HepG2 (cell line): Measurements from ENCODE around the gene ZNF10. TPM values are rescaled to one million over a fixed set of nuclear protein-coding genes. Genes with fewer than 3 reads are reported as not detected.
A peak's percentile ranks its signal among the peaks of the same experiment; 100 is the strongest.

ENCODE experiments used
- ATAC-seq: fragments of 200-7000 bp; cut with Tn5 transposase; 3 replicates; pipeline ENCODE4 v1.9.1; 2020; ENCODE audit warnings: mild to moderate bottlenecking, moderate library complexity
- BruUV-seq: library from RNA; stranded (reverse); fragments of 400-500 nt; replicated peaks from 2 replicates; lab custom pipeline; 2021; lab: Mats Ljungman, UMichigan
- CTCF ChIA-PET: fragments of 300-600 bp; formaldehyde crosslinking; extraction: SDS; loops from one replicate; lab custom pipeline; 2021; ENCODE audit warnings: low total read pairs, inconsistent platforms, low intra/inter-chr PET ratio; lab: Yijun Ruan, JAX
- POLR2A ChIA-PET: fragments of 350-600 bp; sonication (Branson Sonifier 250); formaldehyde crosslinking; loops from one replicate; lab custom pipeline; 2020; ENCODE audit warnings: antibody characterized with exemption, inconsistent platforms; lab: Yijun Ruan, JAX
- DNase-seq: peaks from one replicate; pipeline ENCODE4 v3.0.0-alpha.2; 2015; ENCODE audit warnings: low spot score
- FAIRE-seq: peaks from 3 replicates; lab custom pipeline; 2011; peaks lifted over from hg19 to GRCh38; lab: Jason Lieb, UNC
- H2AFZ ChIP-seq: one replicate; pipeline ENCODE4 v1.6.1; 2011; ENCODE audit warnings: low read length, inconsistent platforms
- H3K27ac ChIP-seq: fragments of 300-600 bp; 3 replicates; pipeline ENCODE4 v1.8.0; 2011; ENCODE audit warnings: mixed run types, mild to moderate bottlenecking, mixed read lengths, low read length, inconsistent platforms; ENCODE audit not compliant: insufficient read depth; ENCODE audit errors: extremely low read length
- H3K27me3 ChIP-seq, 2 experiments: fragments of 200-600 bp in 1 of 2; 2 replicates in 1 of 2; 3 replicates in 1 of 2; pipeline versions ENCODE4 v1.6.0 to v1.8.0; 2011; ENCODE audit warnings: low read length in 2 of 2, mild to moderate bottlenecking in 2 of 2, moderate library complexity in 2 of 2, inconsistent platforms in 1 of 2; ENCODE audit not compliant: insufficient read depth in 2 of 2, control insufficient read depth in 1 of 2
- H3K36me3 ChIP-seq, 2 experiments: fragments of 200-600 bp in 1 of 2; replicated peaks in 1 of 2; 2 replicates in 1 of 2; 3 replicates in 1 of 2; pipeline versions ENCODE4 v1.5.1 to v1.8.0; 2011; ENCODE audit warnings: low read length in 2 of 2, inconsistent platforms in 1 of 2; ENCODE audit not compliant: insufficient read depth in 2 of 2, control insufficient read depth in 1 of 2
- H3K4me1 ChIP-seq: 2 replicates; pipeline ENCODE4 v1.5.1; 2012; ENCODE audit warnings: low read length, inconsistent platforms; ENCODE audit not compliant: insufficient read depth
- H3K4me2 ChIP-seq: 2 replicates; pipeline ENCODE4 v1.6.0; 2011; ENCODE audit warnings: low read depth, low read length, inconsistent platforms
- H3K4me3 ChIP-seq, 3 experiments: fragments of 200-600 bp in 1 of 3; sonication (generic), shearing (Covaris generic) in 1 of 3; replicated peaks in 1 of 3; 2 replicates each; pipeline ENCODE4 v1.5.1; 2011 to 2016; ENCODE audit warnings: low read length in 3 of 3, inconsistent platforms in 2 of 3, low read depth in 2 of 3, mild to moderate bottlenecking in 2 of 3, control low read depth in 1 of 3, mixed read lengths in 1 of 3; ENCODE audit not compliant: insufficient read depth in 1 of 3
- H3K79me2 ChIP-seq: one replicate; pipeline ENCODE4 v1.6.1; 2011; ENCODE audit warnings: low read length, inconsistent platforms; ENCODE audit not compliant: insufficient read depth
- H3K9ac ChIP-seq: 2 replicates; pipeline ENCODE4 v1.6.0; 2011; ENCODE audit warnings: mild to moderate bottlenecking, low read depth, low read length, inconsistent platforms; ENCODE audit not compliant: insufficient read depth
- H3K9me3 ChIP-seq: 2 replicates; pipeline ENCODE4 v1.5.1; 2012; ENCODE audit warnings: mild to moderate bottlenecking, low read length
- H4K20me1 ChIP-seq: 2 replicates; pipeline ENCODE4 v1.6.0; 2011; ENCODE audit warnings: inconsistent platforms, mild to moderate bottlenecking, low read length, moderate library complexity; ENCODE audit not compliant: insufficient read depth
- AKAP8 ChIP-seq: sonication (generic); formaldehyde crosslinking; IDR thresholded peaks from 2 replicates; pipeline ENCODE4 v1.5.1; 2020; ENCODE audit warnings: mild to moderate bottlenecking, missing genetic modification reagents
- CBX5 ChIP-seq: sonication (generic); formaldehyde crosslinking; IDR thresholded peaks from 2 replicates; pipeline ENCODE4 v1.4.0; 2020; ENCODE audit warnings: missing genetic modification reagents, borderline replicate concordance
- MBD4 ChIP-seq: IDR thresholded peaks from 2 replicates; pipeline ENCODE4 v1.6.1; 2012; ENCODE audit warnings: low read length, inconsistent platforms, borderline replicate concordance
- POLR2AphosphoS5 ChIP-seq: IDR thresholded peaks from 2 replicates; pipeline ENCODE4 v1.6.1; 2012; ENCODE audit warnings: low read depth, low read length
- SAFB2 ChIP-seq: sonication (generic); formaldehyde crosslinking; IDR thresholded peaks from 2 replicates; pipeline ENCODE4 v1.5.1; 2020; ENCODE audit warnings: missing genetic modification reagents, low read depth, mild to moderate bottlenecking, borderline replicate concordance
- SOX13 ChIP-seq, 3 experiments: fragments of 450-650 bp in 1 of 3; sonication (generic) in 1 of 3; formaldehyde crosslinking in 1 of 3; IDR thresholded peaks in 2 of 3; conservative IDR thresholded peaks in 1 of 3; 2 replicates each; pipeline versions ENCODE4 v1.5.0 to v1.6.1; 2016 to 2020; ENCODE audit warnings: antibody characterized with exemption in 1 of 3, mild to moderate bottlenecking in 1 of 3, missing compliant biosample characterization in 1 of 3, missing genetic modification reagents in 1 of 3, moderate library complexity in 1 of 3
- TEAD3 ChIP-seq: optimal IDR thresholded peaks from 2 replicates; pipeline ENCODE3; 2016; ENCODE audit warnings: borderline replicate concordance
- TMF1 ChIP-seq: sonication (generic); formaldehyde crosslinking; IDR thresholded peaks from 2 replicates; pipeline ENCODE4 v1.8.1; 2022; ENCODE audit warnings: low read depth, missing genetic modification reagents
- ZBTB42 ChIP-seq: sonication (generic); formaldehyde crosslinking; IDR thresholded peaks from 2 replicates; pipeline ENCODE4 v1.5.0; 2020; ENCODE audit warnings: mild to moderate bottlenecking, missing genetic modification reagents
- ZNF530 ChIP-seq: sonication (generic); formaldehyde crosslinking; IDR thresholded peaks from 2 replicates; pipeline ENCODE4 v1.5.0; 2020; ENCODE audit warnings: low read depth, mild to moderate bottlenecking, missing genetic modification reagents
- ZNF839 ChIP-seq: sonication (generic); formaldehyde crosslinking; IDR thresholded peaks from 2 replicates; pipeline ENCODE4 v1.4.0; 2020; ENCODE audit warnings: missing genetic modification reagents, mild to moderate bottlenecking, borderline replicate concordance
- WGBS: methylation state at CpG from one replicate; pipeline ENCODE4 v1.1.6; 2017; ENCODE audit warnings: low lambda C conversion rate; 5-methylcytosine and 5-hydroxymethylcytosine counted together
- in situ Hi-C: cut with HindIII; loops from 2 replicates; pipeline ENCODE4 v1.10.0; 2017; ENCODE audit warnings: low pct_unique_long_range_greater_than_20kb; ENCODE audit not compliant: extremely low pct_ligation_motif_present
- intact Hi-C: fragments of 100-400 bp; cut with micrococcal nuclease; formaldehyde crosslinking; loops from one replicate; pipeline ENCODE4 v1.10.0; 2022; ENCODE audit not compliant: unreplicated experiment
- polyA plus RNA-seq, 8 experiments: library from polyadenylated mRNA; depleted of rRNA in 3 of 8; stranded (reverse) in 7 of 8; unstranded in 1 of 8; fragments of >200 nt; fragmentation: Illumina TruSeq in 4 of 8; extraction: Trizol in 4 of 8; gene quantifications; 2 replicates each; pipeline versions ENCODE4 v1.2.1 to v1.2.3, GENCODE V29; 2011 to 2016; ENCODE audit warnings: low read depth in 4 of 8, missing spikeins in 1 of 8, mixed read lengths in 1 of 8; ENCODE audit not compliant: insufficient read depth in 1 of 8
- total RNA-seq, 5 experiments: library from RNA; depleted of rRNA; stranded (reverse); fragments of >200 nt; fragmentation: Illumina TruSeq; extraction: Trizol; gene quantifications; 2 replicates each; pipeline ENCODE4 v1.2.3, GENCODE V29; 2016; ENCODE audit warnings: low read depth in 1 of 5
- TF ChIP-seq, protein P1 (sequence below): sonication (generic); formaldehyde crosslinking; IDR thresholded peaks from 2 replicates; pipeline ENCODE4 v1.5.0; 2020; ENCODE audit warnings: missing genetic modification reagents
- TF ChIP-seq, protein P2 (sequence below): sonication (generic); formaldehyde crosslinking; IDR thresholded peaks from 2 replicates; pipeline ENCODE4 v1.4.0; 2020; ENCODE audit warnings: missing genetic modification reagents

Gene ZNF10
- total and polyA plus RNA-seq, 2 of the 13 experiments (the other 11 are each of a cell fraction or from before 2014, with no cell fraction given) = 2.9 to 6.5 TPM

DNA sequence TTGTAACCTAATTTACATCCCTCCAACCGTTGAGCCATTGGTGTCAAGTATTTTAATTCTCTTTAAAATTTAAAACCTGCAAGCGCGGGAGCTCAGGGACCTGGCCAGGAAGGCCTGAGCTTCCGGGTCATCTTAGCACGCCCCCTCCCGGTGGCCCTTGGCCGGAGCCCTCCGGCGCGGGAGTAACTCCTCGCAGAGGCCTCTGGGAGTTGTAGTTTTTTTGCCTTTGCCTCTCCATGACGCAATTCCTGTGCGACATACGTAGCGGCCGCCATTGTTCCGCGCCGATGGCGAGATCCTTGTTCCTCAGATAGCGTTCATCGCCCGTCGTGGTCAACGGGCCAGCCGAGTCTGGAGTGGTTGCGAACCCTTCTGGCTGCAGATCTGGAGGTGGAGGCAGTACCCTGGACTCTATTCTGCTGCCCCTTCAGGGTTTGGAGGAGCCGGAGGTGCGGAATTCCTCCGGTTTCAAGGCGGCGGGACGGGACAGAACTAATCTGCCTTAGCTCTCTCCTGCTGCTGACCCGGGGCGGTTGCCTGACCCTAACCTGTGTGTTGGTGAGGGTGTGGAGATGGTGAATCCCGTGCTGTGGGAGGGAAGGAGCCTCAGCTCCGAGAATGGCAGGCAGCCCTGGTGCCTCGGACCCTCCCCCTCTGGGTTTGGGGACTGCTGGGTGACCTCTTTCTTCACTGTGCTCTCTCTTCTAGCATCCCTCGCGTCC lies 51.0 kb downstream of the ZNF10 start, which contains the start of gene ZNF268 (continued):
- TF ChIP-seq ZBTB42 (no peak), ZNF530 (CRISPR knock-in tag) (no peak), SOX13 (IDR thresholded peaks at IDR 0.05) (no peak), SOX13 (CRISPR knock-in tag; conservative IDR thresholded peaks at IDR 0.05 in 1 of 2, IDR thresholded peaks at IDR 0.05 in 1 of 2) (peak in 1 of 2 experiments; percentile 55; a peak in 1 of 4 replicates), TEAD3 (peak; percentile 47), POLR2AphosphoS5 (peak; percentile 77)
- TF ChIP-seq, protein P1, sequence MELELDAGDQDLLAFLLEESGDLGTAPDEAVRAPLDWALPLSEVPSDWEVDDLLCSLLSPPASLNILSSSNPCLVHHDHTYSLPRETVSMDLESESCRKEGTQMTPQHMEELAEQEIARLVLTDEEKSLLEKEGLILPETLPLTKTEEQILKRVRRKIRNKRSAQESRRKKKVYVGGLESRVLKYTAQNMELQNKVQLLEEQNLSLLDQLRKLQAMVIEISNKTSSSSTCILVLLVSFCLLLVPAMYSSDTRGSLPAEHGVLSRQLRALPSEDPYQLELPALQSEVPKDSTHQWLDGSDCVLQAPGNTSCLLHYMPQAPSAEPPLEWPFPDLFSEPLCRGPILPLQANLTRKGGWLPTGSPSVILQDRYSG (CRISPR knock-in tag) = no peak

DNA sequence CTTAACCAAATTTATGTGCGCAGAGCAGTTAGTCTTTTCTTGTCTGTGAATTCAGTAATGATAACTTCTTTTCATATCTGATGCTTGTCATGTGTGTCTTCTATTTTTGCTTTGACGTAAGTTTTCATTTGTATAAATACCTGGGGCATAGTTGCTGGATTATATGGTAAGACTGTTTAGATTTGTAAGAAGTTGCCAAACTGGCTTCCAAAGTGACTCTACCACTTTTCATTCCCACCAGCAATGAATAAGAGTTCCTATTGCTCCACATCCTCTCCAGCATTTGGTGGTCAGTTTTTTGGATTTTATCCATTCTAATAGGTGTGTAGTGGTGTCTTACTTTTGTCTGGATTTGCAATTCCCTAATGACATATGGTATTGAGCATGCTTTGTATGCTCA lies 59.7 kb downstream of the ZNF10 start:
- Histone ChIP-seq H4K20me1 (no peaks in the 10 kb centered on the region), H3K36me3 (peaks cover 47 to 98% of the 10 kb centered on the region in 2 experiments), H3K4me2 (no peak overlapping the region)
- no TSS peak for BruUV-seq
- 95% methylated on average over 2 of the region's 2 CpGs for WGBS
- CTCF ChIA-PET = no interaction called here
- no peak for TF ChIP-seq SAFB2
- TF ChIP-seq AKAP8 (CRISPR knock-in tag) = no peak
- TF ChIP-seq, protein P2, sequence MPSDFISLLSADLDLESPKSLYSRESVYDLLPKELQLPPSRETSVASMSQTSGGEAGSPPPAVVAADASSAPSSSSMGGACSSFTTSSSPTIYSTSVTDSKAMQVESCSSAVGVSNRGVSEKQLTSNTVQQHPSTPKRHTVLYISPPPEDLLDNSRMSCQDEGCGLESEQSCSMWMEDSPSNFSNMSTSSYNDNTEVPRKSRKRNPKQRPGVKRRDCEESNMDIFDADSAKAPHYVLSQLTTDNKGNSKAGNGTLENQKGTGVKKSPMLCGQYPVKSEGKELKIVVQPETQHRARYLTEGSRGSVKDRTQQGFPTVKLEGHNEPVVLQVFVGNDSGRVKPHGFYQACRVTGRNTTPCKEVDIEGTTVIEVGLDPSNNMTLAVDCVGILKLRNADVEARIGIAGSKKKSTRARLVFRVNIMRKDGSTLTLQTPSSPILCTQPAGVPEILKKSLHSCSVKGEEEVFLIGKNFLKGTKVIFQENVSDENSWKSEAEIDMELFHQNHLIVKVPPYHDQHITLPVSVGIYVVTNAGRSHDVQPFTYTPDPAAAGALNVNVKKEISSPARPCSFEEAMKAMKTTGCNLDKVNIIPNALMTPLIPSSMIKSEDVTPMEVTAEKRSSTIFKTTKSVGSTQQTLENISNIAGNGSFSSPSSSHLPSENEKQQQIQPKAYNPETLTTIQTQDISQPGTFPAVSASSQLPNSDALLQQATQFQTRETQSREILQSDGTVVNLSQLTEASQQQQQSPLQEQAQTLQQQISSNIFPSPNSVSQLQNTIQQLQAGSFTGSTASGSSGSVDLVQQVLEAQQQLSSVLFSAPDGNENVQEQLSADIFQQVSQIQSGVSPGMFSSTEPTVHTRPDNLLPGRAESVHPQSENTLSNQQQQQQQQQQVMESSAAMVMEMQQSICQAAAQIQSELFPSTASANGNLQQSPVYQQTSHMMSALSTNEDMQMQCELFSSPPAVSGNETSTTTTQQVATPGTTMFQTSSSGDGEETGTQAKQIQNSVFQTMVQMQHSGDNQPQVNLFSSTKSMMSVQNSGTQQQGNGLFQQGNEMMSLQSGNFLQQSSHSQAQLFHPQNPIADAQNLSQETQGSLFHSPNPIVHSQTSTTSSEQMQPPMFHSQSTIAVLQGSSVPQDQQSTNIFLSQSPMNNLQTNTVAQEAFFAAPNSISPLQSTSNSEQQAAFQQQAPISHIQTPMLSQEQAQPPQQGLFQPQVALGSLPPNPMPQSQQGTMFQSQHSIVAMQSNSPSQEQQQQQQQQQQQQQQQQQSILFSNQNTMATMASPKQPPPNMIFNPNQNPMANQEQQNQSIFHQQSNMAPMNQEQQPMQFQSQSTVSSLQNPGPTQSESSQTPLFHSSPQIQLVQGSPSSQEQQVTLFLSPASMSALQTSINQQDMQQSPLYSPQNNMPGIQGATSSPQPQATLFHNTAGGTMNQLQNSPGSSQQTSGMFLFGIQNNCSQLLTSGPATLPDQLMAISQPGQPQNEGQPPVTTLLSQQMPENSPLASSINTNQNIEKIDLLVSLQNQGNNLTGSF = no peak
- no peak for TF ChIP-seq CBX5
- TF ChIP-seq TMF1 (CRISPR knock-in tag) = no peak
- no peak for TF ChIP-seq ZNF839 (CRISPR knock-in tag)
- TF ChIP-seq MBD4 = no peak
- TF ChIP-seq, all 625 proteins: peak for 0
- no peak for ATAC-seq
- Histone ChIP-seq H3K27ac (no peak overlapping the region), H3K9me3 (peaks cover 100% of the 10 kb centered on the region), H3K9ac (no peak overlapping the region), H3K79me2 (no peaks in the 10 kb centered on the region), H2AFZ (no peak overlapping the region), H3K4me3 (no peak overlapping the region), H3K4me1 (no peaks in the 10 kb centered on the region), H3K27me3 (no peaks in the 10 kb centered on the region)
- no peak for FAIRE-seq
- intact Hi-C loops = no loop called here
- POLR2A ChIA-PET = no interaction called here
- in situ Hi-C loops = no loop called here
- no peak for DNase-seq
